CD8-positive, alpha-beta memory T cell (primary cell): ENCODE data around the gene ZC3H15. TPM values are rescaled to one million over a fixed set of nuclear protein-coding genes. Genes with fewer than 3 reads are reported as not detected.

Experiments used
- CTCF ChIA-PET: fragments of 350-600 bp; sonication (Branson Sonifier 250); formaldehyde crosslinking; loops from one replicate; lab custom pipeline; 2021; ENCODE audit warnings: antibody characterized with exemption; lab: Charles Lee
- POLR2A ChIA-PET: fragments of 350-600 bp; sonication (Branson Sonifier 250); formaldehyde crosslinking; loops from one replicate; lab custom pipeline; 2021; ENCODE audit warnings: antibody characterized with exemption; lab: Charles Lee
- DNase-seq, 5 donors: peaks; one replicate each; pipeline versions ENCODE4 v3.0.0 to v3.0.0-alpha.2; 2020 to 2022; ENCODE audit warnings: mixed read lengths in 1 of 5
- H3K27ac ChIP-seq: one replicate; pipeline ENCODE4 v1.7.0; 2013; ENCODE audit warnings: low read depth, mild to moderate bottlenecking, low read length, moderate library complexity
- H3K27me3 ChIP-seq: 2 replicates; pipeline ENCODE4 v1.7.0; 2013; ENCODE audit warnings: low read length, mild to moderate bottlenecking; ENCODE audit not compliant: insufficient read depth, poor library complexity, severe bottlenecking
- H3K36me3 ChIP-seq: 2 replicates; pipeline ENCODE4 v1.7.0; 2013; ENCODE audit warnings: mild to moderate bottlenecking, low read length, moderate library complexity; ENCODE audit not compliant: insufficient read depth
- H3K4me1 ChIP-seq: 2 replicates; pipeline ENCODE4 v1.7.0; 2013; ENCODE audit warnings: mild to moderate bottlenecking, low read length, moderate library complexity; ENCODE audit not compliant: insufficient read depth
- H3K4me3 ChIP-seq: 2 replicates; pipeline ENCODE4 v1.7.0; 2013; ENCODE audit warnings: mild to moderate bottlenecking, low read length
- H3K9me3 ChIP-seq: 2 replicates; pipeline ENCODE4 v1.7.0; 2013; ENCODE audit warnings: mild to moderate bottlenecking, low read length
- H3K27ac Mint-ChIP-seq, 8 donors: one replicate each; pipeline ENCODE4 v1.8.0; 2020 to 2021; ENCODE audit warnings: mixed read lengths in 8 of 8, mild to moderate bottlenecking in 6 of 8, inconsistent platforms in 3 of 8, moderate library complexity in 3 of 8
- H3K27me3 Mint-ChIP-seq, 2 donors: one replicate each; pipeline ENCODE4 v1.8.0; 2020 to 2021; ENCODE audit warnings: mixed read lengths in 2 of 2, mild to moderate bottlenecking in 1 of 2, moderate library complexity in 1 of 2
- H3K36me3 Mint-ChIP-seq, 3 donors: one replicate each; pipeline ENCODE4 v1.8.0; 2020 to 2021; ENCODE audit warnings: mixed read lengths in 3 of 3, inconsistent platforms in 1 of 3, mild to moderate bottlenecking in 1 of 3
- H3K4me1 Mint-ChIP-seq, 3 donors: one replicate each; pipeline ENCODE4 v1.8.0; 2020 to 2021; ENCODE audit warnings: mixed read lengths in 3 of 3, inconsistent platforms in 1 of 3, mild to moderate bottlenecking in 1 of 3
- H3K4me3 Mint-ChIP-seq, 7 donors: one replicate each; pipeline ENCODE4 v1.8.0; 2020 to 2021; ENCODE audit warnings: mixed read lengths in 7 of 7, mild to moderate bottlenecking in 6 of 7, moderate library complexity in 4 of 7, inconsistent platforms in 2 of 7
- H3K9me3 Mint-ChIP-seq, 5 donors: one replicate each; pipeline ENCODE4 v1.8.0; 2020 to 2022; ENCODE audit warnings: mixed read lengths in 5 of 5, mild to moderate bottlenecking in 3 of 5, moderate library complexity in 2 of 5, inconsistent platforms in 1 of 5
- polyA plus RNA-seq: library from polyadenylated mRNA; unstranded; fragments of 300-500 nt; fragmentation: Illumina TruSeq; gene quantifications from one replicate; pipeline ENCODE4 v1.2.3, GENCODE V29; 2021
- total RNA-seq, 2 experiments: library from RNA; stranded (reverse); gene quantifications; one replicate each; pipeline ENCODE4 v1.2.3, GENCODE V29; 2021

Gene ZC3H15
- total and polyA plus RNA-seq, 3 experiments from 2014 or later = 66.9 to 104 (median 101) TPM

DNA sequence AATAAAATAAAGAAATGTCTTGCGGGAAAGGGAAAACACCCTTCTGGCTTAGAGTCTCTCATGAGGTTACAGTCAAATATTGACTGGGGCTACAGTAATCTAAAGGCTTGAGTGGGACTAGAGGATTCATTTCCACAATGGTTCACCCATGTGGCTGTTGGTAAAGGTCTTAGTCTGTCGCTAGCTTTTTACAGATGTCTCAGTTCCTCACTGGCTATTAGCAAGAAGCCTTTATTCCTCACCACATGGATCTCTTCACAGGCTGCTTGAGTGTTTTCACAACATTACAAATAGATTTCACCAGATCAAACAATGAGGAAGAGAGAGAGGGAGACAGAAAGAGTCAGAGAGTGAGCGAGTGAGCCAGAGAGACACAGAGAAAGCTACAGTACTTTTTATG, 8.3 kb upstream of the ZC3H15 start:
- CTCF ChIA-PET = no interaction called here
- no peaks in the 10 kb centered on the region for H3K9me3 ChIP-seq
- peaks cover 0 to 4% (median 2%) of the 10 kb centered on the region in 3 donors for H3K36me3 Mint-ChIP-seq

GRCh38 chr2:186480991-186481390, 5.1 kb upstream of the ZC3H15 start:
- H3K36me3 ChIP-seq = no peaks in the 10 kb centered on the region
- Mint-ChIP-seq H3K27ac (peak overlapping the region in 1 of 8 donors; percentile 19), H3K36me3 (peaks cover 0 to 4% (median 4%) of the 10 kb centered on the region in 3 donors), H3K4me1 (peaks cover 17 to 24% (median 20%) of the 10 kb centered on the region in 3 donors), H3K4me3 (no peak overlapping the region), H3K9me3 (peaks cover 0 to 1% (median 0%) of the 10 kb centered on the region in 5 donors), H3K27me3 (peaks cover 0 to under 1% of the 10 kb centered on the region in 2 donors)
- no peaks in the 10 kb centered on the region for H3K27me3 ChIP-seq
- CTCF ChIA-PET = no interaction called here
- H3K4me3 ChIP-seq = no peak overlapping the region
- no peak overlapping the region for H3K27ac ChIP-seq
- DNase-seq = no peak
- POLR2A ChIA-PET = no interaction called here
- H3K9me3 ChIP-seq = no peaks in the 10 kb centered on the region
- H3K4me1 ChIP-seq = peaks cover 19% of the 10 kb centered on the region

More for the DNA sequence above, 8.3 kb upstream of the ZC3H15 start:
- Histone ChIP-seq H3K27ac (no peak overlapping the region), H3K27me3 (no peaks in the 10 kb centered on the region), H3K4me1 (no peaks in the 10 kb centered on the region), H3K4me3 (no peak overlapping the region), H3K36me3 (no peaks in the 10 kb centered on the region)
- Mint-ChIP-seq H3K4me1 (peaks cover 0 to 3% (median 0%) of the 10 kb centered on the region in 3 donors), H3K27me3 (no peaks in the 10 kb centered on the region), H3K27ac (no peak overlapping the region), H3K4me3 (no peak overlapping the region), H3K9me3 (peaks cover 0 to 3% (median 0%) of the 10 kb centered on the region in 5 donors)
- no peak for DNase-seq
- POLR2A ChIA-PET = no interaction called here

GRCh38 chr2:186484062-186484735, 1.9 kb upstream of the ZC3H15 start:
- H3K4me1 Mint-ChIP-seq = peaks cover 38 to 47% (median 39%) of the 10 kb centered on the region in 3 donors
- peaks cover 0 to 17% (median 2%) of the 10 kb centered on the region in 3 donors for H3K36me3 Mint-ChIP-seq
- Histone ChIP-seq H3K4me1 (peaks cover 42% of the 10 kb centered on the region), H3K27ac (no peak overlapping the region), H3K9me3 (no peaks in the 10 kb centered on the region), H3K36me3 (no peaks in the 10 kb centered on the region), H3K27me3 (no peaks in the 10 kb centered on the region), H3K4me3 (no peak overlapping the region)
- H3K27ac Mint-ChIP-seq = peak overlapping the region in 6 of 8 donors; percentile 9 to 78 (median 24)
- H3K27me3 Mint-ChIP-seq = peaks cover 0 to 5% of the 10 kb centered on the region in 2 donors
- no peaks in the 10 kb centered on the region for H3K9me3 Mint-ChIP-seq
- DNase-seq = no peak
- peak overlapping the region in 4 of 7 donors; percentile 35 to 63 (median 53) for H3K4me3 Mint-ChIP-seq
- ChIA-PET POLR2A (no interaction called here), CTCF (no interaction called here)

DNA sequence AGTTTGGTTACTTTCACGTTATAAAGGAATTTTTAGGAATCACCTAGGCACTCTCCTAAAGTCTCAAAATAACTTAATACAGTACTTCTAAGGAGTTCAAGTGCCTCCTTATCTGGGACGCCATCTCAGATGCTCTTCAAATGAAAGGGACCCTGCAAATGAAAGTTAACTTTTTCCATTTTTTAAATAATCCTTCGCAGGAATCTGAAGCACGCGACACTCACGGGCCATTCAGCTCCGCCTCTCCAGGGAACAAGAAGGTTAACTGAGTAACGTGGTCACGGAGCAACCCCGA, 537 bp upstream of the ZC3H15 start:
- Mint-ChIP-seq H3K9me3 (no peaks in the 10 kb centered on the region), H3K27me3 (peaks cover 0 to 5% of the 10 kb centered on the region in 2 donors), H3K4me1 (peaks cover 50 to 60% (median 52%) of the 10 kb centered on the region in 3 donors), H3K36me3 (peaks cover 0 to 21% (median 2%) of the 10 kb centered on the region in 3 donors), H3K27ac (peak overlapping the region; percentile 97 to 100 (median 100)), H3K4me3 (peak overlapping the region; percentile 97 to 99 (median 98))
- H3K27ac ChIP-seq = peak overlapping the region; percentile 99
- H3K9me3 ChIP-seq = no peaks in the 10 kb centered on the region
- peak overlapping the region; percentile 97 for H3K4me3 ChIP-seq
- DNase-seq = no peak
- no peaks in the 10 kb centered on the region for H3K27me3 ChIP-seq
- ChIA-PET POLR2A (interaction anchor here (0.8 to 2.5 kb wide), 3 partner anchors 15 to 104 kb away, joined by 3 to 28 read pairs (median 5); partner anchors contain the start of gene ITGAV), CTCF (interaction anchor here (1.3 to 1.9 kb wide), 3 partner anchors 10 to 18 kb away, joined by 4 to 5 read pairs (median 4); no protein-coding TSS in a partner anchor)
- no peaks in the 10 kb centered on the region for H3K36me3 ChIP-seq
- H3K4me1 ChIP-seq = peaks cover 55% of the 10 kb centered on the region

DNA sequence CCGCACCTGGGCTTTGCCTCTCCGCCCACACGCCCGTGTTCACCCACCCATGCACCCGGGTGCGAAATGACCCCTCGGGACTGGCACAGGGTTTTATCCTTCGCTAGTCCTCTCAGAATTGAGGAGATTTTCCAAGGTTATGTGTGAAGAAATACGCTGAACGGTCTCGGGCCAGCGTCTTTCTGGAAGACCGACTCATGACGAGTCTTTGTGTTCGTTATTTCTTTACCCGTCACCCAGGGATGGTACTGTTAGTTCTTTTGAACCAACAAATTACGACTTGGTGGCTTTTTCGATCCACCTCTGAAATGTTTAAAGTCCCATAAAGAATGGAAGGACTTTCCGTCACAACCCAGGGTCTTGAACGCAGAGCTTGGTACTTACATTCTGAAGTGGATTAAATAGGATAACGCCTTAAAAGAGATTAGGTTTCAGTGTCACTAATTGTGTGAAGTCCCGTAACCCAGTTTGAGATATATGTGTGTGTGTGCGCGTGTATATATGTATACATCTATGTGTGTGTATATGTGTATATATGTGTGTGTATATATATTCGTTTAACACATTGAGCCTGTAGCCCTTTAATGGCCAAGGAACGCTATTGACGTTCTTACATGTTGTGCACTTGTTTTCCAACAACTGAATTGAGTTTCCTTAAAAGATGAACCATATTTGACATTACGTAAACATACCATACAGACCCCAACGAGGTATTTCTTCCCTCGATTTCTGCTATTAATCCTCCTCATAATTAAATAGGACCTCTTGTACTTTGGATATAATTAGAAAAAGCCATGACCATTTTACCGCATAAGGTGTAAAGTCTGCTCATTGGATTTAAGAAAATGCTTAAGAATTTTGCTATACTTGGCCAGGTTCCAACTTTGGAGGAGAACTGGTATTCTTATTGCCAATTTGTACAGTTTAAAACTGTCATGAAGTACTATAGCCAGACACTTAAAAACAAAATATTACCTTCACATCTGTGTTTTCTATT, 889 bp downstream of the ZC3H15 start:
- DNase-seq = peak in 1 of 5 donors; percentile 8
- Mint-ChIP-seq H3K27ac (peak overlapping the region; percentile 97 to 100 (median 100)), H3K36me3 (peaks cover 0 to 25% (median 0%) of the 10 kb centered on the region in 3 donors), H3K9me3 (no peaks in the 10 kb centered on the region), H3K4me3 (peak overlapping the region; percentile 97 to 99 (median 98)), H3K27me3 (peaks cover 0 to 5% of the 10 kb centered on the region in 2 donors), H3K4me1 (peaks cover 64 to 74% (median 67%) of the 10 kb centered on the region in 3 donors)
- peaks cover 69% of the 10 kb centered on the region for H3K4me1 ChIP-seq
- H3K27me3 ChIP-seq = no peaks in the 10 kb centered on the region
- ChIA-PET CTCF (interaction anchor here (1.3 to 1.9 kb wide), 4 partner anchors 8 to 17 kb away, joined by 3 to 5 read pairs (median 4); no protein-coding TSS in a partner anchor), POLR2A (interaction anchor here (1.9 to 2.5 kb wide), 2 partner anchors 18 to 103 kb away, joined by 5 to 28 read pairs; partner anchors contain the start of gene ITGAV)
- no peaks in the 10 kb centered on the region for H3K36me3 ChIP-seq
- H3K4me3 ChIP-seq = peak overlapping the region; percentile 97
- no peaks in the 10 kb centered on the region for H3K9me3 ChIP-seq
- peak overlapping the region; percentile 99 for H3K27ac ChIP-seq

DNA sequence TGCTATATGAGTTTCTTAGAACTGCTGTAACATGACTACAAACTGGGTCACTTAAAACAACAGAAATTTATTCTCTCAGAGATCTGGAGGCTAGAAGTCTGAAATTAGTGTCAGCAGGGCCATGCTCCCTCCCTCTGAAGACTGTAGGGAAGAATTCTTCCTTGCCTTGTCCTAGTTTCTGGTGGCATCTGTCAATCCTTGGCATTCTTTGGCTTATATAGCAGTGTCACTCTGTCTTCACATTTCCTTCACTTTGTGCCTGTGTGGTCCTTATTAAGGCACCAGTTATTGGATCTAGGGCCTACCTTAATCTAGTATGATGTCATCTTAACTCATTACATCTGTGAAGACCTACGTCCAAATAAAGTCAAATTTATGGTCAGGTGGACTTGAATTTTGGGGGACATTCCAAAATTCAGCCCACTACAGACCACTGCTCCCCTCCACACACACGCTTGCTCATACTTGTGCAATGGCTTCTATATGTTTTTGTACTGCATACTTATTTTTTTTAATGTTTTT, 7.6 kb downstream of the ZC3H15 start:
- Histone ChIP-seq H3K9me3 (no peaks in the 10 kb centered on the region), H3K4me1 (peaks cover 51% of the 10 kb centered on the region), H3K4me3 (no peak overlapping the region), H3K27ac (no peak overlapping the region), H3K36me3 (peaks cover 9% of the 10 kb centered on the region), H3K27me3 (no peaks in the 10 kb centered on the region)
- DNase-seq = no peak
- peaks cover 0 to 56% (median 10%) of the 10 kb centered on the region in 3 donors for H3K36me3 Mint-ChIP-seq
- peak overlapping the region; percentile 21 to 72 (median 36) for H3K27ac Mint-ChIP-seq
- no peaks in the 10 kb centered on the region for H3K27me3 Mint-ChIP-seq
- ChIA-PET CTCF (interaction anchor here (1.1 kb wide), 1 partner anchor 10 kb away, joined by 3 read pairs; no protein-coding TSS in a partner anchor), POLR2A (no interaction called here)
- H3K4me3 Mint-ChIP-seq = peak overlapping the region in 1 of 7 donors; percentile 30
- H3K9me3 Mint-ChIP-seq = no peaks in the 10 kb centered on the region
- peaks cover 74 to 92% (median 91%) of the 10 kb centered on the region in 3 donors for H3K4me1 Mint-ChIP-seq

- H3K4me3 ChIP-seq = no peak overlapping the region
- no peaks in the 10 kb centered on the region for H3K27me3 ChIP-seq
- H3K27ac ChIP-seq = no peak overlapping the region
- H3K9me3 ChIP-seq = no peaks in the 10 kb centered on the region
- ChIA-PET POLR2A (no interaction called here), CTCF (no interaction called here)
- peaks cover 23% of the 10 kb centered on the region for H3K4me1 ChIP-seq
- Mint-ChIP-seq H3K9me3 (no peaks in the 10 kb centered on the region), H3K4me1 (peaks cover 63 to 81% (median 79%) of the 10 kb centered on the region in 3 donors), H3K4me3 (no peak overlapping the region), H3K27me3 (no peaks in the 10 kb centered on the region), H3K36me3 (peaks cover 4 to 72% (median 19%) of the 10 kb centered on the region in 3 donors), H3K27ac (no peak overlapping the region)
- no peak for DNase-seq
- H3K36me3 ChIP-seq = peaks cover 19% of the 10 kb centered on the region
These were observed 10.3 kb downstream of the ZC3H15 start for GRCh38 chr2:186496401-186496800.
